Suprapubic skin (tissue), 4 donors: ENCODE data around the gene CILP2. TPM values are rescaled to one million over a fixed set of nuclear protein-coding genes. Genes with fewer than 3 reads are reported as not detected.

Source experiments
- DNase-seq, 2 donors: peaks; one replicate each; pipeline ENCODE4 v3.0.0-alpha.2; 2019; ENCODE audit warnings: low spot score in 2 of 2
- H3K27ac ChIP-seq: fragments of 200-600 bp; sonication (generic); one replicate; pipeline ENCODE4 v1.5.1; 2019
- H3K27me3 ChIP-seq: fragments of 200-600 bp; sonication (generic); one replicate; pipeline ENCODE4 v1.5.1; 2019
- H3K36me3 ChIP-seq: fragments of 200-600 bp; sonication (generic); one replicate; pipeline ENCODE4 v1.5.1; 2019
- H3K4me1 ChIP-seq: fragments of 200-600 bp; sonication (generic); one replicate; pipeline ENCODE4 v1.5.1; 2019
- H3K4me3 ChIP-seq: fragments of 200-600 bp; sonication (generic); one replicate; pipeline ENCODE4 v1.5.1; 2019; ENCODE audit warnings: mild to moderate bottlenecking
- H3K9me3 ChIP-seq: fragments of 200-600 bp; sonication (generic); one replicate; pipeline ENCODE4 v1.5.1; 2019
- EP300 ChIP-seq: sonication (generic); formaldehyde crosslinking; IDR thresholded peaks from one replicate; pipeline ENCODE4 v1.6.1; 2017; ENCODE audit warnings: antibody characterized with exemption
- POLR2A ChIP-seq, 2 donors: fragments of 450-650 bp; IDR thresholded peaks; one replicate each; pipeline ENCODE4 v1.6.1; 2017; ENCODE audit warnings: antibody characterized with exemption in 2 of 2, mild to moderate bottlenecking in 2 of 2, moderate library complexity in 2 of 2
- POLR2AphosphoS5 ChIP-seq, 3 donors: sonication (generic); formaldehyde crosslinking; IDR thresholded peaks; one replicate each; pipeline ENCODE4 v1.6.1; 2017; ENCODE audit warnings: antibody characterized with exemption in 3 of 3
- WGBS: methylation state at CpG from one replicate; pipeline ENCODE4 v1.1.5; 2018; 5-methylcytosine and 5-hydroxymethylcytosine counted together
- total RNA-seq, 4 donors: library from RNA; depleted of rRNA; stranded (reverse); fragments of >200 nt; gene quantifications; one replicate each; pipeline ENCODE4 v1.1.0, GENCODE V29; 2016
- TF ChIP-seq, protein P1 (sequence below), 2 donors: fragments of 200-600 bp in 1 of 2; fragments of 450-650 bp in 1 of 2; sonication (generic) in 1 of 2; IDR thresholded peaks; one replicate each; pipeline ENCODE4 v1.5.1; 2016 to 2019; ENCODE audit warnings: antibody characterized with exemption in 2 of 2, mild to moderate bottlenecking in 1 of 2, moderate library complexity in 1 of 2

CILP2 gene
- total RNA-seq, 4 donors from 2014 or later = 0.15 to 0.44 (median 0.21) TPM

- 91% methylated on average over 16 of the region's 23 CpGs for WGBS
- DNase-seq = peak in 1 of 2 donors; percentile 56
- TF ChIP-seq, protein P1, sequence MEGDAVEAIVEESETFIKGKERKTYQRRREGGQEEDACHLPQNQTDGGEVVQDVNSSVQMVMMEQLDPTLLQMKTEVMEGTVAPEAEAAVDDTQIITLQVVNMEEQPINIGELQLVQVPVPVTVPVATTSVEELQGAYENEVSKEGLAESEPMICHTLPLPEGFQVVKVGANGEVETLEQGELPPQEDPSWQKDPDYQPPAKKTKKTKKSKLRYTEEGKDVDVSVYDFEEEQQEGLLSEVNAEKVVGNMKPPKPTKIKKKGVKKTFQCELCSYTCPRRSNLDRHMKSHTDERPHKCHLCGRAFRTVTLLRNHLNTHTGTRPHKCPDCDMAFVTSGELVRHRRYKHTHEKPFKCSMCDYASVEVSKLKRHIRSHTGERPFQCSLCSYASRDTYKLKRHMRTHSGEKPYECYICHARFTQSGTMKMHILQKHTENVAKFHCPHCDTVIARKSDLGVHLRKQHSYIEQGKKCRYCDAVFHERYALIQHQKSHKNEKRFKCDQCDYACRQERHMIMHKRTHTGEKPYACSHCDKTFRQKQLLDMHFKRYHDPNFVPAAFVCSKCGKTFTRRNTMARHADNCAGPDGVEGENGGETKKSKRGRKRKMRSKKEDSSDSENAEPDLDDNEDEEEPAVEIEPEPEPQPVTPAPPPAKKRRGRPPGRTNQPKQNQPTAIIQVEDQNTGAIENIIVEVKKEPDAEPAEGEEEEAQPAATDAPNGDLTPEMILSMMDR (IDR thresholded peaks at IDR 0.05) = no peak
- TF ChIP-seq EP300 = no peak
- no peak for TF ChIP-seq POLR2A (IDR thresholded peaks at IDR 0.05)
- no peak for TF ChIP-seq POLR2AphosphoS5 (IDR thresholded peaks at IDR 0.05)
- no peak overlapping the region for H3K4me3 ChIP-seq
- peaks cover 80% of the 10 kb centered on the region for H3K36me3 ChIP-seq
- H3K27me3 ChIP-seq = no peaks in the 10 kb centered on the region
- no peaks in the 10 kb centered on the region for H3K4me1 ChIP-seq
- H3K9me3 ChIP-seq = no peaks in the 10 kb centered on the region
- H3K27ac ChIP-seq = no peak overlapping the region
These were observed 33.1 kb upstream of the CILP2 start for GRCh38 chr19:19504754-19505668.

GRCh38 chr19:19505669-19506326, 32.3 kb upstream of the CILP2 start:
- Histone ChIP-seq H3K9me3 (no peaks in the 10 kb centered on the region), H3K4me1 (no peaks in the 10 kb centered on the region), H3K36me3 (peaks cover 73% of the 10 kb centered on the region), H3K4me3 (no peak overlapping the region), H3K27me3 (no peaks in the 10 kb centered on the region), H3K27ac (no peak overlapping the region)
- peak in 1 of 2 donors; percentile 63 for DNase-seq
- WGBS = 90% methylated on average over 21 of the region's 27 CpGs
- TF ChIP-seq POLR2AphosphoS5 (IDR thresholded peaks at IDR 0.05) = no peak
- no peak for TF ChIP-seq EP300
- TF ChIP-seq, protein P1 (IDR thresholded peaks at IDR 0.05) = no peak
- no peak for TF ChIP-seq POLR2A (IDR thresholded peaks at IDR 0.05)

DNA sequence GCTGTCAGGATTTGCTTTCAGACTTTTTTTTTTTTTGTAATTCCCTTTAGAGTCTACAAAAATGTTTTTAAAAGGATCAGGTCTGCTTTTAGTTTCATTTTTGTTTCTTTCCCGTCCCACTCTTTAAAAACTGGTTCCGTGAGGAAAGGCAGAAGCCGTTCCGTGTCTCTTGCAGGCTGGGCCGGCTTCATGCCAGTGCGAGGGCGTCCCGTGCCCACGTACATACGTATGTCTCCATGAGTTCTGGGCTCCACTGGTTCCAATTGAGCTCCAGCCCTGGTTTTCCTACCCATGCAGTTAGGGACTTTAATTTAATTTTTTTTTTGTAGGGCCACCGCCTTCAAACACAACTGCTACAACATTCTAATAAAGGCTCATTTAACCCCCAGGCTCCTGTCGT, 31.5 kb upstream of the CILP2 start:
- Histone ChIP-seq H3K27ac (no peak overlapping the region), H3K9me3 (no peaks in the 10 kb centered on the region), H3K36me3 (peaks cover 65% of the 10 kb centered on the region), H3K27me3 (no peaks in the 10 kb centered on the region), H3K4me3 (no peak overlapping the region), H3K4me1 (no peaks in the 10 kb centered on the region)
- TF ChIP-seq EP300 = no peak
- no peak for TF ChIP-seq POLR2AphosphoS5 (IDR thresholded peaks at IDR 0.05)
- TF ChIP-seq, protein P1 (IDR thresholded peaks at IDR 0.05) = no peak
- no peak for TF ChIP-seq POLR2A (IDR thresholded peaks at IDR 0.05)
- WGBS = 81% methylated on average over 12 of the region's 12 CpGs
- DNase-seq = no peak

GRCh38 chr19:19507354-19507753, 30.7 kb upstream of the CILP2 start:
- Histone ChIP-seq H3K4me1 (no peaks in the 10 kb centered on the region), H3K27ac (no peak overlapping the region), H3K9me3 (no peaks in the 10 kb centered on the region), H3K27me3 (no peaks in the 10 kb centered on the region), H3K36me3 (peaks cover 57% of the 10 kb centered on the region), H3K4me3 (no peak overlapping the region)
- TF ChIP-seq, protein P1 (IDR thresholded peaks at IDR 0.05) = no peak
- no peak for TF ChIP-seq POLR2AphosphoS5 (IDR thresholded peaks at IDR 0.05)
- no peak for TF ChIP-seq EP300
- TF ChIP-seq POLR2A (IDR thresholded peaks at IDR 0.05) = no peak
- 61% methylated on average over 4 of the region's 8 CpGs for WGBS
- DNase-seq = no peak

DNA sequence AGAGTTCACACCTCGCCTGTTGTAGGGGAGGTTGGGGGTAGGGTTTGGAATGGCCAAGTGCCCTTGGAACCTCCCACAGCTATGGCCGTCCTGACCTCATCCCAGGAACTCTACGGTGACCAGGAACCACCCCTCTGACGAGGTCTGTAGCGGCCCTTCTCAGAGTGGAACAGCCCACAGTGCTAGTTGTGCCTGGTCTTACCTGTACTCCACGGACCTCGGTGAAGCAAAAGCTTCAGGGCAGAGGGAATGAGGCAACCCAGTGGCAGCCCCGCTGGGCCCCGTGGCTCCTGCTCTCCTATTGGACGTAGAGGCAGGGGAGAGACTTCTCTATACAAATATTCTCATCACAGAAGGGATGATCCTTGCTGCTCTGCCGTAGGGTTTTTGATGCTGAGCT, 29.8 kb upstream of the CILP2 start:
- DNase-seq = peak in 1 of 2 donors; percentile 48
- H3K4me1 ChIP-seq = no peaks in the 10 kb centered on the region
- TF ChIP-seq, protein P1 (IDR thresholded peaks at IDR 0.05) = no peak
- no peak for TF ChIP-seq POLR2AphosphoS5 (IDR thresholded peaks at IDR 0.05)
- no peak for TF ChIP-seq EP300
- no peak for TF ChIP-seq POLR2A (IDR thresholded peaks at IDR 0.05)
- peaks cover 48% of the 10 kb centered on the region for H3K36me3 ChIP-seq
- no peak overlapping the region for H3K27ac ChIP-seq
- H3K4me3 ChIP-seq = no peak overlapping the region
- no peaks in the 10 kb centered on the region for H3K9me3 ChIP-seq
- H3K27me3 ChIP-seq = no peaks in the 10 kb centered on the region
- 85% methylated on average over 9 of the region's 11 CpGs for WGBS
